ENCODE results near the gene CDK5.

Gene CDK5
- total RNA-seq = 4.7 reads per million, percentile 18 among the genes with 10 or more reads in this experiment

DNA sequence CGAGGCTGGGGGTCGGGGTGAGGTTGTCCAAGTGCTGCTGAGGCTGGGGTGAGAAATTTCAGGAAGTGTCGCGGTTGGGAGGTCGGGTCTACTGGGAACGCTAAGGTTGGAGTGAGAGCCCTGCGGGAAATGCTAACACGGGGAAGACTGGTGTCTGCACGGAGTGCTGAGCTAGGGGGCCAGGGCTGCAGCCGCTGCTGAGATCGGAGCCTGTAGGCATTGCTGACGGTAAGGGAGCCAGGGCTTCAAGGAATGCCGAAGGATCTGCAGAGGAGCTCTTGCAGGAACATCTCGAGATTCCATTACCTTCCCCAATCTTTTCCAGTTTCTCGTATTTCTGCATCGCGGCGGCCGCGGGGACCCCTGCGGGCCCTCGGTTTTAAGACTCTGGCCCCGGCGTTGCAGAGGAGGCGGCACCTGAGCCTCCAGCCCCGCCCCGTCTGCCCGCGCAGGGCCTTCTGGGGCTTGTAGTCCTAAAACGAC lies at the start of gene CDK5:
Gene CDK5, minus strand, starts transcription at position 392 of the 483 bp plus-strand sequence. Its CDS starts 49 bp downstream, at position 343.
- no peak for DNase-seq

DNA sequence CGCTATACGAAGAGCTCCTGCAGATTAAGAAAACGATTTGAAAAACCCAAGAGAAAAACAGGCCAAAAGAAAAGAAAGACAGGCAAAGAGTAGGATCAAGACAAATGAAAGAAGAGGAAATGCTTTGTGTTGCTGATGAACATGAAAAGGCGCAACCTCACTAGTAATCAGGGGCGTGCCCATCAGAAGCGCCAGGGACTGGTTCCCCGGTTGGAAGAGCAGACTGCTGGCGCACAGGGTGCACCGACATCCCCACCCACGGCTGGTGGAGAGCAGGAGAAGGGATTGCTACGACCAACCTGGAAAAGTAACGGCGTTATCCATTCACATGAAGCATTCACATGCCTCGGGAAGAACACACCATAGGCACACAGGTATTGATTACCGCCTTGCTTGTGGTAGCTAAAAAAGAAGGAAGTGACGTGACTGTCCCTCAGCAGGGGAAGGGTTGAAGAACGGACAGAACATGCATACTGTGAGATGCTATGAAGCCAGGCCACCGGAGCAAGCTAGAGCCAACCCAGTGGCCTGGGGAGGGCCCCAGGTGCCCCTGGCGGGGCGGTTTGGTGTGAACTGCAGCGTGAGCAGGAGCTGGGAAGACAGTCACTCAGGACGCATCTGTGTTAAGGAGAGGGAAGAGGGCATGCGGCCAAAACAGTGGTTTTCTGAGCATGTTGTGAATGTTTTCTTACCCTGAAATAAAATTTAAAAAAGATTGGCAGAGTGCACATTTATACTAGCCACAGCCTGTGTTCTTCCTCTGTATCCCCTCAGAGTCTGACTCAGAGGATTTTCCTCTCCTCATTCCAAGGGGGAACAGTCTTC lies 46.9 kb upstream of the CDK5 start:
- no peak for DNase-seq

DNA sequence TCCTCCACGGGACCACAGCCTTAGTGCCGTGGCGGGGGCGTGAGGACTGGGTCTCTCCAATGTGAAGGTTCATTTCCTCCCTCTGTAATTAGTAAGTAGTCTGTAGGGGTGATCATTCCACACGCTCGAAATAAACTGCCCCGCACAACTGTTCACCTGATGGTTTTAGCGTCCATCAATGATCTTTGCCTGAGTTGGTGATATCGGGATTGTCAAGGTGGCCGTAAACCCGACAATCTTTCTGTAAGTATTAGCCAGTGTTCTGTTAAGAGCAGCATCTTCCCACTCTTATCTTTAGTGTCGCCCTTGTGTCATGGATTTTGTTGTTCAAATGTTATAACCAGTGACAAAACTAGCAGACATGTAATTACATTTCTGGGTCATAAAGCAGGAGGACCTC lies 46.3 kb upstream of the CDK5 start:
- no peak for DNase-seq

DNA sequence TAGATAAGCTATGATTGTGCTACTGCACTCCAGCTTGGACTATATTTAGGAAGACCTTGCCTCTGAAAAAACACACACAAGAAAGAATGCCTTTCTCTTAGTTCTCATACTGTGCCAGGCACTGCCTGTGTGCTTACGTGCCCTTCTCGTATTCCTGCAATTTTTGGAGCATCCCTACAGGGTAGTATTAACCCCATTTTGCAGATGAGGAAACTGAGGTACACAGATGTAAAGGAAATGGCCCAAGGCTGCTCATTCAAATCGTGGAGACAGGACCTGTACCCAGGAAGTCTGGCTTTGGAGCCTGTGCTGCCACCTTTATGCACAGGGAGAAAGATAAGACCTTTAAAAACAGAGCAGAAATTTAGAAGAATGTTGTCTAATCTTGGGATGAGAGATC lies 45.3 kb upstream of the CDK5 start:
- no peak for DNase-seq

DNA sequence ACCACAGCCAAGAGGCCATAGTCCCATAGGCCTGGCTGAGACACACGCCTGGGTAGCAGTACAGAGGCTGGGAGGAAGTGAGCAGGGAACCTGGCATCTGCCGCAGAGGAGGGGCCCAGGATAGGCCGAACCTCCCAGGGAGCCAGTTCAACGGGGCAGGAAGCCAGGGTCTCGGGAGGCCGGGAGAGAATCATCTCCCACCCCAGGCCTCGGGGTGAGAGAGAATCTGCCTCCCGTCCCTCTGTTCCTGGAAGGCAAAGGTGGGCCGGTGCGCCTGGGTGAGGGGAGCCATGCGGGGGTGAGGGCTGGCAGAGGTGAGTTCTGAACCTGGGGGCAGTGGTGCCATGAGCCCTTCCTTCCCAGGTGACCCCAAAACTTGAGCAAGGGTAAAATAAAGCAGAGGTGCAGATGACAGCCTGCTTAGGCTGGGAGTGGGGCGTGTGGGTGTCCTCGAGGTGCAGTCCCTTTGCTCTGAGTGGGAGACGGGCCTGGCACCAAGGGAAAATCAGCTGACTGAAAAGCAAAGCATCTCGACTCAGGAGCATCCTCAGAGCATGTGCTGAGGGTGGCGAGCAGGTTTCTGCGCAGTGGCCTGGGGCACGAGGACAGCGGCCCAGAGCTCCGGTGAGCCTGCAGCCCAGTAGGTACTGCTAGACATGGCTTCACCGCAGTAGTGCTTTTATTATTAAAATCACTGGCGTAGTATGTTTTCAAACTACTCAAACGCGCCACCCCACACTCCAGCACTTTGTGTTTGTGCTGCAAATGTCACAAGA lies 44.1 kb upstream of the CDK5 start:
- DNase-seq = no peak

DNA sequence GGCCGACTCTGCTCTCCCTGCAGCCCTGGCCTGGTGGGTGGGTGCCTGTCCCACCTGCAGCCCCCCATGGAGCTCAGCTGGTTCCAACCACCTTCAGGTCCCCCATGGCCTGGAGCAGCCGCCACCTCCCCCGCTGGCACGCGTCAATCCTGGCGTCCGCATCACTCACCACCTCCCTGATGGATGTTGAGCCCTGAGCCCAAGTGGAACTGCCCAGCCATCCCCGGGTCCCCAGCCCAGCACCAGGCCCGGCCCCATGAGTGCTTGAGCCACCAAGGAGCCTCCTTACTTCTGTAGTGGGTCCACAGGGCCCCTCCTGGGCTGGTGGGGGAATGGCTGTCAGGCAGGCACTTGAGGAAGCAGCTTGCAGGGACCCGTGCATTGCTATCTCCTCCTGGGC lies 43.2 kb upstream of the CDK5 start:
- no peak for DNase-seq

DNA sequence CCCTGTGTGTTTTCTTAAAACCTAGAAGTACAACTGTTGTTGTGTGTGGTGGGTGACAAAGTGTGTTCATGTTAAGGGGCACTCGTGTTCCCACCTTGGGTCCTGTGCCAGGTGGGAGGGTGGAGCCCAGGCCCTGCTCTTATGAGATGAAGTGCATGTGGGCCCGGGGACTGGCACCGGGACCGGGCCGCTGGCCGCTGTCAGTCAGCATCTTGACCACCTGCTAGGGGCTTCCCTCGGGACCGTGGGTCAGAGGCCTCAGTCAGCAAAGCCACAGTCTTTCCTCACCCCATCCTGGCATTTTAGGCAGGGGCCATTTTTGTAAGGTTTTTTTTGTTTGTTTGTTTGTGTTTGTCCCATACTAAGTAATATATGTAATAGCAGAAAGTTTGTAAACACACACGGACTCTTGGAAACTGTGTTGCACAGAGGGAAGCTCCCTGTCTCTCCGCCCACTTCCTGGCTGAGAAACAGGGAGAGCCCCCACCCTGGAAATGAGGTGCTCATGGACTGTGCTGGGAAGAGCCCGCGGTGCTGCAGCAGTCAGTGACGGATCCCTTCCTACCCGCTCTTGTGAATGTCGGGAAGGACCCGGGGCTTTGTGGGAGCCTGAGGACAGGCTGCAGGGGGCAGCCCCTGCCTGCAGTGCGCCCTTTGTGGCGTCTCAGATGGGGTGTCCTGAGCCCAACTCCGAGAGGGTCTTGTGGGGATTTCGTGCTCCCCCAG lies 42.0 kb upstream of the CDK5 start:
- no peak for DNase-seq

DNA sequence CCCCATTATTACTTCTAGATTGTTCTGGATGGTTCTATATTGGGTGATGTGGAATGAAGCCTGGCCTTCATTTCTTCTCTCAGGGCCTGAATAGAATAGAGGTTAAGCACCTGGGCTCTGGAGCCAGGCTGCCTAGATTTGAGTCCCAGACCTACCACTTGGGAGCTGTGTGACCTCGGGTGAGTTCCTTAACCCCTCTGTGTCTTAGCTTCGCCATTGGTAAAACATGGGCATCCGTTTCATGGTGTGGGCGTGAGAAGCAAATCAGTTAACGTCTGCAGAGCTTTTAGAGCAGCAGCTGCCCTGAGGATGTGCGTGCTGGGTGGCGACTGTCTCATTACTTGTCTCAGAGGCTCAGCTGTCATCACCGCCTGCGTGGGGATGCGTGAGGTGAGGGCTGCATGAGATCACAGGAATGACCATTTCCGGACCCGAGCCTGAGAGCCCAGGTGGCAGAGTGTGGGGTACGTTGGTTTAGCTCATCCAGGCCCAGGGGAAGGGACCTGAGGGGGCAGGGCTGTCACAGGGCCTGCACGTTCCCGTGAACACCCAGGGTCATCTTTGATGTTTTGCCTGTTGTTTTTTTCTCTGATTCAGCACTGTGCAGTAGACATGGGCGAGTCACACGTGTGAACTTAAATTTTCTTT lies 38.3 kb upstream of the CDK5 start:
- DNase-seq = no peak

DNA sequence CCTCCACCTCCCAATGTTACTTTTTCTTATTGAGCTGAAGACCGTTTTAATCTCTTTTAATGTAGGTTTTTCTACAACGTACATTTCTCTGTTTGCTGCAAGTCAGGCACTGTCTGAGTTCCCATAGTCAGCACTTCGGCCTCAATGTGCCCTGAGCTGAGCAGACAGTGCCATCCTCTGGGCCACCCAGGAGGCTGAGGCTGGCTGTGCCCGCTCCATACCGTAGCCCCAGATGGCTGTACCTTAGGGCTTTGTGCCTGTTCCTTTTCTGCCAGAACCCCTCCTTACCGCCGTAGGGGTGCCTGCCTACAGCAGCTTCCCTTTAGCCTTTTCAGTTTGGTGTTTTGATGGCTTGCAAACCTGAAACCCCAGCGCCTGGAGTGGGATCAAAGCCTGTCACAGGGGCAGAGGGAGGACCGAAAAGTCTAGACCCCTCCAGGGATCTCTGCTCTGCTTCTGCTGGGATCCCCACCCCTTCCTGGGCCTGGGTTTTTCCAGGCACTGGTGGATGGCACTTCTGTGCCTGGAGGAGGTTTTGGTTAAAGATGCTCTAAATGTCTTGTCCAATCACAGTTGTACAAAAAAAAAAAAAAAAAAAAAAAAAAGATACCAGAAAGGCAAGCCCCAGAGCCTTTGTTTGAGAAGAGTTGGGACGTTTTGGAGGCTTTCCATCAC lies 37.6 kb upstream of the CDK5 start:
- no peak for DNase-seq

DNA sequence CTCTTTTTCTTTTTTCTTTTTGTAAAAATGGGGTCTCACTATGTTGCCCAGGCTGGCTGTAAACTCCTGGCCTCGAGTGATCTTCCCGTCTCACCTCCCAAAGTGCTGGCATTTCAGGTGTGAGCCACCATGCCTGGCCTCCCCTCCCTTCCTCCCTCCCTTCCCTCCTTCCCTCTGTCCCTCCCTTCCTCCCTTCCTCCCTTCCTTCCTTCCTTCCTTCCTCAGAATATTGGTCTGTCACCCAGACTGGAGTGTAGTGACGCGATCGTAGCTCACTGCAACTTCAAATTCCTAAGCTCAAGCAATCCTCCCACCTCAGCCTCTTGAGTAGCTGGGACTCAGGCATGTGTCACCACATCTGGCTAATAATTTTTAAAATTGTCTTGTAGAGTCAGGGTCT lies 37.0 kb upstream of the CDK5 start:
- no peak for DNase-seq

DNA sequence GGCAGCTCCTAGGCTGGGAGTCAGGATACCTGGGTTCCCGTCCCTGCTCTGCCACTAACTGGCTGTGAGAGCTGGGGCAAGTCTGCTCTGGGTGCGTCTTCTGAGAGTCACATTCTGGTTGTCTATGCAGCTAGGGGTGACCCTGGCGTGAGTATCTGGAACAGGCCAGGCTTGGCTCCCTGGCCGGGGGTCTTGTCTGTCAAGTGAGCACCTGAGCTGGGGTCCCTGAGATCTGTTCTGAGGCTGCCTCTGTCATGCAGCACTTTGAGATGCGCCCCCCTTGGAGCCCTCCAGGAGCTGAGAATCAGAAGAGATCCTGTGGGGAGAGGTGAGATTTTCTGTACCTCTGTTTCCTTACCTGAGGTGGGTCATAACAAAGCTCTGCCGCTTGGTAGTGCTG lies 36.1 kb upstream of the CDK5 start:
- no peak for DNase-seq

DNA sequence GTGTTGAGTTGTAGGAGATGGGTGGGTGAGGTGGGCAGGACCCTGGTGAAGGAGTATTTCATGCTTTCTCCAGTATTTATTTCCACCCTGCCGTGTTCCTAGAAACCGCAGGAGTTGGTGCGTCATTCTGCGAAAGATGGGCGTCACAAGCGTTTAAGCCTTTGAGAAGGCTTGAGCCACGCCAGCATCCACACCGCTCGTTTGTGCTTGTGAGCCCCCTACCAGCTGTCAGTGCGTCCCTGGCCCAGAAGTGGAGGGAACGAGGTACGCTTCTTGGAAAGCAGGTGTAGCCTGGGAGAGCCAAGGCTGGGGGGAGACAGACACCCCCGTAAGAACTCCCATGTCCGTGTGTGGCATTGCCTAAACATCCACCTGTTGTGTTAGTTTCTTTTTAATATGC lies 34.3 kb upstream of the CDK5 start:
- no peak for DNase-seq

DNA sequence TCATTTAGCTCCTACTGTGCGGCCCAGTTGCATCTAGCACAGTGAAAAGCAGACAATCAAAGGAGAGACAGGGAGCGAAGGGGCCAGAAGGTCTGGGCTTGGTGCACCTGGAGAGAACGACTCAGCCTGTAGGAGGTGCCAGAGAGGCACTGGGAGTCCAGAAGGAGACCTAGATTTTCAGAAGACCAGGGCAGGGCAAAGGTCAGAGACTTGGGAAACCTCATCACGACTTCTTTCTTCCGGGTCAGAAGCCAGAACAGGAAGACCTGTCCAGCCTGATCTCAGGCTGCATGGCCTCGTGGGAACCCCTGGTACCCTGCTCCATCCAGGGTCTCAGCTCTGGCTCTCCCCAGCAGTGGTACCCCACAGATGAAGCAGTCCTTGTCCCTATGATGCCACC lies 33.7 kb upstream of the CDK5 start:
- DNase-seq = no peak

DNA sequence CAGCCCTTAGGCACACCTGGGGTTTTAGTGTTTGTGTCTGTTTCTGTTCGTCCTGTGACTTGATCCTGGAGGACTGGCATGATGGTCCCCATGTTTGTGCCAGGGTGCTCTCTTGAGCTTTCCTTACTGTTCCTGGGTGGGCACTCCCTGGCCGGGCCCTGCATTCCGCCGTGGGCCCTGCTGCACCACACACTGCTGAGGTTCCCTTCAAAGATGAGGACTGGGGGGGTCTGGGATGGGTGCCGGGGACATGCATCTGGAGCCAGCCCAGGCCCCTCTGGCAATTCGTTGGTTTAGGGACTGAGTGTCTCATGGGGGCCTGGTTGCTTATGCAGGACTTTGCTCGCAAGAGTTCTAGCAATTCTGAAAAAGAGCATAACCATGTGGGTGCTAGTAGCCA lies 33.3 kb upstream of the CDK5 start:
- DNase-seq = no peak

DNA sequence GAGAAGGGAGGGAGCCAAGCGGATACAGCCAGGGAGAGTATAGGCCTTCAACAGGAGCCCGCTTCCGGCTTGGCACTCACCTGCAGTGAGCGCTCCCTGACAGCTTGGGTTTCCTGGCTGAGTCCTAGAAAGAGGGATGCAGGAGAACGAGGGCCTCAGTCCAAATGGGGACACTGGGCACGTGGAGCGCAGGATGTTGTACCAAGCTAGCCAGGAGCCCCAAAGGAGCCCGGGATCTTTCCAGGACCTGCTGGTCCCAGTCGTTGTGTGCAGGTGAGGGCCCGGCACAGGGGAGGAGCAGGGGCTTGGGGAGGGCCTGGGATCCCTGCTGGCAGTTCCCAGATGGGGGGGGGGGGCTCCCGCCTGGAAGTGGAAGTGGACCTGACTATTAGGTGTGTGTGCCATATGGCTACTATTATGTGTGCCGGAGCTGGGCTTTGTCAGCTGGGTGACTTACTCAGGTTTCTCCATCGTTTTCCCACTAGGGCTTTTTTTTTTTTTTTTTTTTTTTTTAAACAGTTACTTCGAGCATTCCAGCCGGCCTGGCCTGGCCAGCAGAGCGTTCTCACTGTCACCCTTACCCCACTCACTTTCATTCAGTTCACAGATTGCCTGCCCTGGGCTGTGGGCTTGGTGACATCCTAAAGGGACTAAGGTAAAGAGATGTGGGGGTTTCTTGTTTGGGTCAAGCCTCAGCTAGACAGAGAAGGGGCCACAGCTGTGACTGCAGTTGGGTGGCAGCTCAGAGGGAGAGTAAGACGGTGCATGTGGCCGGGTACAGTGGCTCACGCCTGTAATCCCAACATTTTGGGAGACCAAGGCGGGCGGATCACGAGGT lies 32.4 kb upstream of the CDK5 start:
- DNase-seq = no peak

DNA sequence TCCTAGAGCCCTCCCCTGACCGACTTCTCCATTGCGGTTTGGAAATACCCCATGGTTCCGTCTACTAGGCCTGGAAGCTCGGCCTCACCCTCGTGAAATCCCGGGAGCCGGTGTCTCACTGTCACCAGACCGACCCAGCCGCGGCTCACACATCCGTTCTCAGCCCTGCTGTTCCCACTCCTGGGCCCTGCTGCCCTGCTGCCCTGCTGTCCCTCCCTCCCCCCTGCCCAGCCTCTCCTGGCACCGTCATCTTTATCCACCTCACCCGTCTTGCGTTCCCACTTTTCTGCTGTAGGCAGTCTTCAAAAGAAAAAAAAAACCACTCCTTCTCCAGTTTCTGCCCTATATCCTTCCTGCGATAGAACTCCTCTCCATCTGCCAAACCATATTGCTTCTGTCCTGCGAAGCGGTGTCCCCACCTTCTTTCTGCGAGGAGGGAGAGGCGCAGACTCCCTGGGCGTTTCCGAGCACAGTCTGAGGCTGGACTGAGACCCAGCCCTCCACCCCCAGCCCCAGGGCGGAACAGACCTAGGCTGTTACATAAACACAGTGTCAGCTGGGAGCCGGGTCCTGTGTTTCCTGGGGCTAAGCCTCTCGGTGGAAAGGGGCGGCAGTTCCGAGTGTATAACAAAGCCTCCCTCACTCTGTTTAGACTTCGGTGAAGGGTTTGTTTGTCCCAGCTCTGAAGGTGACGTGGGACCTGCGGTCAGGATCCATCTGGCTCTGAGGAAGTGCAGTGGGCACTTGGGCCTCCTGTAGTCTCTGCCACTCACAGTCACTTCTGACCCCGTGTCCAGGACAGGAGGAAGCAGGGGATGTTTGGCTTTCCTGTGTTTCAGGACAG lies 31.4 kb upstream of the CDK5 start:
- DNase-seq = no peak

DNA sequence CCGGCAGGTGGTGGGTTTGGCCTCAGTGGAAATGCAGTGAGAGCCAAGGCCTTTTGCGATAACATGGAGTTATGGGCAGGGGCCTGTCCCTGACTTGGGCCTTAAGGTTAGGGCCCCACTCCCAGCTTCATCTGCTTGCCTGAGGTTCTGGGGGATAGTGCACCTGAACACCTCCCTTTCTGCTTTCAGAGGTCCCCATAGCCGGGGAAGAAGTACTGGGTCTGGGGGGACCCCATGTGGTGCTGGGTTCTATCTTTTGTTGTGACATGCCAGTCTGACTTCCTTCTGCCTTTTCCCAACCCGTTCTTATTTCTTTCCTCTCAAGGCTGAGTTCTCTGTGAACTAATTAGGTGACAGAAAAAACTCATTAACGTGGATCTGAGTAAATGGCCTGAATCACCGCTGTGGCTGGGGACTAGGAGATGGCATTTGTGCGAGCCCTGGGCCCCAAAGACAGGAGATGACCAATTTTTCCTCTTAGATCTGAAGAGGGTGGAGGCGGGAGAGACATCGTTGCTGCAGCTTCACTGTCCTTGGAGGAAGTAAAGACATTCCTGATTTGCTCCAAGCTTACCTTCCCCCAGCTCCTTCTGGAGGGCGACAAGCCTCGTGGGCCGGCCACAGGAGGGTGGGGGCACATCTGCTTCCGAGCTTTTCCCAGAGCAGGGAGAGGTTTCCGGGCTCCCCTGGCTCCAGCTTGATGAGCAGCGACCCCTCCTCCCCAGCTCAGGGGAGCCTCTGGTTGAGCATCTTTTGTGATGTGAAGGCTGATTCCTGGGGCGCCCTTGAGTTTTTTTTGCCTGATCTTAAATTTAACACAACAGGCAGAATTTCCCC lies 30.5 kb upstream of the CDK5 start:
- no peak for DNase-seq

DNA sequence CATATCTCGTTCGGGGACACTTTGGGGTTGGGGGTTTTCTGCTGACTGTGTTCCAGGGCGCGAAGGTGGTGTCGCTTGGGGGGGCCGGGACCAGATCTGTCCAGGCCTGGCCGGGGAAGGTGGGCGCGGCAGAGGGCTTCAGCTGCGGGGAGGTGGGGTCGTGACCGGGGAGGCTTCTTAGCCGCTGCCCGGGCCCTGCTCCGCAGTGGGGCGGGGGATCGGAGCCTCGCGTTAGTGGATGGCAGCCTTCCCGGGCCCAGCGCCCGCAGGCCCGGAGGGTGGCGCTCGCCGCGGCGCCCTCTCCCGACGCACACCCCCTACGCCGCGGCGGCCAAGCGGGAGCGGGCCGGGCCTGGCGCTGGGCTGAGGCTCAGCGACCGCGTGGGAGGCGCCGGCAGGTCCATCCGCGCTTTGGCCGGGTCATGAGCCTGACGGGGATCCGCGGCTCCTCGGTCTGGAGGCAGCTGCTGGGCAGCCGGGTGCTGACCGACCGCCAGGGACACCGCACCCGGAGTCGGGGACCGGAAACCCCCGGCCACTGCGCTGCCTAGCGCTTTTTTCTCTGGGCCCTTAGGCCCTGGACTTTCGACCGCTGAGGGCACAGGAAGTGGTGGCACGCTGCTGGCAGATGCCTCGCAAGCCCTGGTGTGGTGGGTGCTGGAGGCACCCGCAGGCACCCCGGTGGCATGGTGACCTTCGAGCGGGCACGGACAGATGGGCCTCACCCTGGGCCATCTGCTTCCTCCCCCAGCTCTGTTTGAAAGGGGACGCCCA lies 29.7 kb upstream of the CDK5 start:
- DNase-seq = no peak

Measured in effector CD4-positive, alpha-beta T cell (primary cell).